ENCODE data around the gene SCN9A. TPM values are rescaled to one million over a fixed set of nuclear protein-coding genes. Genes with fewer than 3 reads are reported as not detected.

The SCN9A gene
- polyA plus RNA-seq, 1 donor from 2014 or later, result 10.4 TPM

DNA sequence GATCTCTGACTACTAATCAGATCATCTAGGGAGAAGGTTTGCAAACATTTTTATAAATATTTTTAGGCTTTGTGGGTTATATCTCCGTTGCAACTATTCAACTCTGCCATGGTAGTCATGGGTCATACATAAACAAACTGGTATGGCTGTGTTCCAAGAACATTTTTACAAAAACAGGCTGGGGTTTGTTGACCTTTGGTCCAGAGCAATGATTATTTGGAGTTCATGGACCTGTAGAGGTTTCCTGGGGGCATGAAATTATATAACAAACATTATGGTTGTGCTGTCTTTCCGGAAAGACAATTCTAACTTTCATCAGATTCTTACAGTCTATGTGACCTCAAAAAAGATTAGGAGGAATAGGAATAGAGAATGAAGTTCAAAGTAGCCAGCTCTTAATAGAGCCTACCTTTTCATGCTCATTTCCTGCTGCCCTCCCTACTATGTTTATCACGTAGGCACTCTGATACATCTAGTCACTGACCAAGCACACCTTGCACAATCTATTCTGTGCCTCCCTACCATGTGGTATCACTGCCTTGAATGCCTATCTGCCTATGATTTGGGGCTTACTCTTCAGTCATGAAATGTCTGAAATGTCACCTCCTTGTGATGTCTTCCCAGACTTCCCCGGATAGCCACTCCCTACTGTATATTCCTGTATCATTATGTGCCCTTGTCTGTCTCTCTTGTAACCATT lies 145.6 kb downstream of the SCN9A start:
- TF ChIP-seq TAF1 (IDR thresholded peaks at IDR 0.05; ENCODE audit: low read depth), result no peak
- TF ChIP-seq, protein P1, sequence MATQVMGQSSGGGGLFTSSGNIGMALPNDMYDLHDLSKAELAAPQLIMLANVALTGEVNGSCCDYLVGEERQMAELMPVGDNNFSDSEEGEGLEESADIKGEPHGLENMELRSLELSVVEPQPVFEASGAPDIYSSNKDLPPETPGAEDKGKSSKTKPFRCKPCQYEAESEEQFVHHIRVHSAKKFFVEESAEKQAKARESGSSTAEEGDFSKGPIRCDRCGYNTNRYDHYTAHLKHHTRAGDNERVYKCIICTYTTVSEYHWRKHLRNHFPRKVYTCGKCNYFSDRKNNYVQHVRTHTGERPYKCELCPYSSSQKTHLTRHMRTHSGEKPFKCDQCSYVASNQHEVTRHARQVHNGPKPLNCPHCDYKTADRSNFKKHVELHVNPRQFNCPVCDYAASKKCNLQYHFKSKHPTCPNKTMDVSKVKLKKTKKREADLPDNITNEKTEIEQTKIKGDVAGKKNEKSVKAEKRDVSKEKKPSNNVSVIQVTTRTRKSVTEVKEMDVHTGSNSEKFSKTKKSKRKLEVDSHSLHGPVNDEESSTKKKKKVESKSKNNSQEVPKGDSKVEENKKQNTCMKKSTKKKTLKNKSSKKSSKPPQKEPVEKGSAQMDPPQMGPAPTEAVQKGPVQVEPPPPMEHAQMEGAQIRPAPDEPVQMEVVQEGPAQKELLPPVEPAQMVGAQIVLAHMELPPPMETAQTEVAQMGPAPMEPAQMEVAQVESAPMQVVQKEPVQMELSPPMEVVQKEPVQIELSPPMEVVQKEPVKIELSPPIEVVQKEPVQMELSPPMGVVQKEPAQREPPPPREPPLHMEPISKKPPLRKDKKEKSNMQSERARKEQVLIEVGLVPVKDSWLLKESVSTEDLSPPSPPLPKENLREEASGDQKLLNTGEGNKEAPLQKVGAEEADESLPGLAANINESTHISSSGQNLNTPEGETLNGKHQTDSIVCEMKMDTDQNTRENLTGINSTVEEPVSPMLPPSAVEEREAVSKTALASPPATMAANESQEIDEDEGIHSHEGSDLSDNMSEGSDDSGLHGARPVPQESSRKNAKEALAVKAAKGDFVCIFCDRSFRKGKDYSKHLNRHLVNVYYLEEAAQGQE (IDR thresholded peaks at IDR 0.05; ENCODE audit: borderline replicate concordance), result no peak
- no peak for TF ChIP-seq EP300 (conservative IDR thresholded peaks at IDR 0.05; ENCODE audit: poor library complexity, severe bottlenecking)
- no peak for TF ChIP-seq SMC3 (conservative IDR thresholded peaks at IDR 0.05; ENCODE audit: poor library complexity)
- TF ChIP-seq EZH2 (IDR thresholded peaks at IDR 0.05; ENCODE audit: borderline replicate concordance, insufficient read depth, low read length, poor library complexity, severe bottlenecking), result no peak
- no peak for TF ChIP-seq POLR2AphosphoS5 (IDR thresholded peaks at IDR 0.05)
- TF ChIP-seq, protein P2, sequence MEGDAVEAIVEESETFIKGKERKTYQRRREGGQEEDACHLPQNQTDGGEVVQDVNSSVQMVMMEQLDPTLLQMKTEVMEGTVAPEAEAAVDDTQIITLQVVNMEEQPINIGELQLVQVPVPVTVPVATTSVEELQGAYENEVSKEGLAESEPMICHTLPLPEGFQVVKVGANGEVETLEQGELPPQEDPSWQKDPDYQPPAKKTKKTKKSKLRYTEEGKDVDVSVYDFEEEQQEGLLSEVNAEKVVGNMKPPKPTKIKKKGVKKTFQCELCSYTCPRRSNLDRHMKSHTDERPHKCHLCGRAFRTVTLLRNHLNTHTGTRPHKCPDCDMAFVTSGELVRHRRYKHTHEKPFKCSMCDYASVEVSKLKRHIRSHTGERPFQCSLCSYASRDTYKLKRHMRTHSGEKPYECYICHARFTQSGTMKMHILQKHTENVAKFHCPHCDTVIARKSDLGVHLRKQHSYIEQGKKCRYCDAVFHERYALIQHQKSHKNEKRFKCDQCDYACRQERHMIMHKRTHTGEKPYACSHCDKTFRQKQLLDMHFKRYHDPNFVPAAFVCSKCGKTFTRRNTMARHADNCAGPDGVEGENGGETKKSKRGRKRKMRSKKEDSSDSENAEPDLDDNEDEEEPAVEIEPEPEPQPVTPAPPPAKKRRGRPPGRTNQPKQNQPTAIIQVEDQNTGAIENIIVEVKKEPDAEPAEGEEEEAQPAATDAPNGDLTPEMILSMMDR (IDR thresholded peaks at IDR 0.05; ENCODE audit: poor library complexity, severe bottlenecking), result no peak
- TF ChIP-seq RAD21 (conservative IDR thresholded peaks at IDR 0.05), result no peak
- TF ChIP-seq MXI1 (conservative IDR thresholded peaks at IDR 0.05; ENCODE audit: poor library complexity, severe bottlenecking), result no peak
- Histone ChIP-seq H3K9me3 (ENCODE audit: low read length) (no peaks in the 10 kb centered on the region), H3K4me2 (ENCODE audit: low read length) (no peak overlapping the region), H3K27ac (ENCODE audit: low read length) (no peak overlapping the region), H4K20me1 (ENCODE audit: insufficient read depth) (no peaks in the 10 kb centered on the region), H2AFZ (ENCODE audit: low read depth, low read length) (no peak overlapping the region), H3K27me3 (ENCODE audit: insufficient read depth, low read depth, low read length) (no peaks in the 10 kb centered on the region), H3K79me2 (replicated peaks; ENCODE audit: insufficient read depth, low read length) (no peaks in the 10 kb centered on the region), H3K9me2 (ENCODE audit: insufficient read depth, low read length) (no peaks in the 10 kb centered on the region), H3F3A (ENCODE audit: insufficient read depth, low read length, poor library complexity, severe bottlenecking) (no peaks in the 10 kb centered on the region), H3K36me3 (ENCODE audit: insufficient read depth, low read length) (no peaks in the 10 kb centered on the region), H3K4me3 (ENCODE audit: low read length) (no peak overlapping the region), H3K9ac (ENCODE audit: low read length) (no peak overlapping the region)

DNA sequence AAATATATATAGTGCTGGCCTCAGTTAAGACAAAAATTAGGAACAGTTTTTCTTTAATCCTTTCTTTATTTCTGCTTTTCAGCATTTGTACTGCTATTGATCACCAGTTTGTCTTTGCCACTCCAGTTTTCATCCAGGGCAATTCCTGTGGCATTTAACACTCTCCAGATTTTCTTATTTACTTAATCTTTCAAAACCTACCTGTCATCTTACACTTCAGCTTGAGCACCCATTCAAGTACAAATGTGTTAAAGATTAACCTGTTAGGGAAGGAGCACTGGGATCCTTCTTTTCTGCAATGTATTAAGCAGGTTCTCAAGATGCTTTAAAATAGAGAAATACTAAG lies 146.1 kb downstream of the SCN9A start:
- Histone ChIP-seq H3K4me3 (ENCODE audit: low read length) (no peak overlapping the region), H3K9me2 (ENCODE audit: insufficient read depth, low read length) (no peaks in the 10 kb centered on the region), H3K27me3 (ENCODE audit: insufficient read depth, low read depth, low read length) (no peaks in the 10 kb centered on the region), H4K20me1 (ENCODE audit: insufficient read depth) (no peaks in the 10 kb centered on the region), H3K9me3 (ENCODE audit: low read length) (no peaks in the 10 kb centered on the region), H3K79me2 (replicated peaks; ENCODE audit: insufficient read depth, low read length) (no peaks in the 10 kb centered on the region), H3F3A (ENCODE audit: insufficient read depth, low read length, poor library complexity, severe bottlenecking) (no peaks in the 10 kb centered on the region), H2AFZ (ENCODE audit: low read depth, low read length) (no peak overlapping the region), H3K27ac (ENCODE audit: low read length) (no peak overlapping the region), H3K36me3 (ENCODE audit: insufficient read depth, low read length) (no peaks in the 10 kb centered on the region), H3K4me2 (ENCODE audit: low read length) (no peak overlapping the region), H3K9ac (ENCODE audit: low read length) (no peak overlapping the region)
- TF ChIP-seq TAF1 (IDR thresholded peaks at IDR 0.05; ENCODE audit: low read depth) (no peak), MXI1 (conservative IDR thresholded peaks at IDR 0.05; ENCODE audit: poor library complexity, severe bottlenecking) (no peak), POLR2AphosphoS5 (IDR thresholded peaks at IDR 0.05) (no peak), EZH2 (IDR thresholded peaks at IDR 0.05; ENCODE audit: borderline replicate concordance, insufficient read depth, low read length, poor library complexity, severe bottlenecking) (no peak), RAD21 (conservative IDR thresholded peaks at IDR 0.05) (no peak)
- TF ChIP-seq, protein P1 (IDR thresholded peaks at IDR 0.05; ENCODE audit: borderline replicate concordance), result no peak
